OCI-LY3 (cell line): ENCODE data around the gene EFEMP2.

Experiments used
- EZH2phosphoT487 ChIP-seq: fragments of 200-600 bp; shearing (Covaris generic); IDR thresholded peaks from 2 replicates; pipeline ENCODE4 v1.6.1; 2018; ENCODE audit warnings: antibody characterized with exemption, mixed run types, low read depth
- TF ChIP-seq, protein P1 (sequence below): fragments of 200-600, 300-600 bp; sonication (generic); IDR thresholded peaks from 2 replicates; pipeline ENCODE4 v1.5.1; 2014; ENCODE audit warnings: antibody characterized with exemption, low read length, low read depth

- TF ChIP-seq, protein P1, sequence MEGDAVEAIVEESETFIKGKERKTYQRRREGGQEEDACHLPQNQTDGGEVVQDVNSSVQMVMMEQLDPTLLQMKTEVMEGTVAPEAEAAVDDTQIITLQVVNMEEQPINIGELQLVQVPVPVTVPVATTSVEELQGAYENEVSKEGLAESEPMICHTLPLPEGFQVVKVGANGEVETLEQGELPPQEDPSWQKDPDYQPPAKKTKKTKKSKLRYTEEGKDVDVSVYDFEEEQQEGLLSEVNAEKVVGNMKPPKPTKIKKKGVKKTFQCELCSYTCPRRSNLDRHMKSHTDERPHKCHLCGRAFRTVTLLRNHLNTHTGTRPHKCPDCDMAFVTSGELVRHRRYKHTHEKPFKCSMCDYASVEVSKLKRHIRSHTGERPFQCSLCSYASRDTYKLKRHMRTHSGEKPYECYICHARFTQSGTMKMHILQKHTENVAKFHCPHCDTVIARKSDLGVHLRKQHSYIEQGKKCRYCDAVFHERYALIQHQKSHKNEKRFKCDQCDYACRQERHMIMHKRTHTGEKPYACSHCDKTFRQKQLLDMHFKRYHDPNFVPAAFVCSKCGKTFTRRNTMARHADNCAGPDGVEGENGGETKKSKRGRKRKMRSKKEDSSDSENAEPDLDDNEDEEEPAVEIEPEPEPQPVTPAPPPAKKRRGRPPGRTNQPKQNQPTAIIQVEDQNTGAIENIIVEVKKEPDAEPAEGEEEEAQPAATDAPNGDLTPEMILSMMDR, result no peak
- TF ChIP-seq EZH2phosphoT487, result no peak
Measured at GRCh38 chr11:65822776-65823528, 49.6 kb downstream of the EFEMP2 start.
